Urinary bladder (tissue), 4 donors: Measurements from ENCODE around the gene RXFP1. TPM values are rescaled to one million over a fixed set of nuclear protein-coding genes. Genes with fewer than 3 reads are reported as not detected.

Experiments
- DNase-seq: peaks from one replicate; pipeline ENCODE4 v3.0.0-alpha.2; 2015; ENCODE audit errors: extremely low spot score
- H3K27ac ChIP-seq: one replicate; pipeline ENCODE4 v1.5.1; 2013; ENCODE audit warnings: low read depth, mild to moderate bottlenecking, moderate library complexity
- H3K36me3 ChIP-seq: one replicate; pipeline ENCODE4 v1.6.1; 2013; ENCODE audit warnings: mild to moderate bottlenecking, moderate library complexity; ENCODE audit not compliant: insufficient read depth
- H3K4me1 ChIP-seq: one replicate; pipeline ENCODE4 v1.6.1; 2013; ENCODE audit warnings: mild to moderate bottlenecking, moderate library complexity; ENCODE audit not compliant: insufficient read depth
- H3K4me3 ChIP-seq: one replicate; pipeline ENCODE4 v1.5.1; 2013; ENCODE audit warnings: low read depth, low read length
- WGBS: extraction: QIAGEN DNeasy Blood & Tissue Kit; methylation state at CpG from one replicate; pipeline ENCODE4 v1.1.7; 2013; 5-methylcytosine and 5-hydroxymethylcytosine counted together
- polyA plus RNA-seq: library from polyadenylated mRNA; stranded (reverse); fragments of 200-250 nt; gene quantifications from one replicate; pipeline ENCODE4 v1.2.3, GENCODE V29; 2013
- total RNA-seq: library from RNA; depleted of rRNA; stranded (reverse); fragments of >200 nt; gene quantifications from one replicate; pipeline ENCODE4 v1.2.3, GENCODE V29; 2014
- donor health status: healthy with polysubstance abuse.
- donor health status: healthy.

RXFP1 gene
- total and polyA plus RNA-seq, 2 donors, result 0.03 to 1.2 TPM

- H3K4me3 ChIP-seq, result no peak overlapping the region
- 81% methylated on average over 4 of the region's 4 CpGs for WGBS
- H3K4me1 ChIP-seq, result no peaks in the 10 kb centered on the region
- no peak for DNase-seq
- no peaks in the 10 kb centered on the region for H3K36me3 ChIP-seq
- H3K27ac ChIP-seq, result no peak overlapping the region
These were observed 85.3 kb downstream of the RXFP1 start for GRCh38 chr4:158606969-158607368.

GRCh38 chr4:158609116-158609515, 87.4 kb downstream of the RXFP1 start:
- Histone ChIP-seq H3K36me3 (no peaks in the 10 kb centered on the region), H3K4me1 (no peaks in the 10 kb centered on the region), H3K4me3 (no peak overlapping the region), H3K27ac (no peak overlapping the region)
- no peak for DNase-seq
- WGBS, result 85% methylated on average over 4 of the region's 4 CpGs

GRCh38 chr4:158610790-158611189, 89.1 kb downstream of the RXFP1 start:
- H3K4me3 ChIP-seq, result no peak overlapping the region
- H3K36me3 ChIP-seq, result no peaks in the 10 kb centered on the region
- DNase-seq, result no peak
- no peaks in the 10 kb centered on the region for H3K4me1 ChIP-seq
- no peak overlapping the region for H3K27ac ChIP-seq
- WGBS, result 48% methylated on average over 1 of the region's 1 CpG

DNA sequence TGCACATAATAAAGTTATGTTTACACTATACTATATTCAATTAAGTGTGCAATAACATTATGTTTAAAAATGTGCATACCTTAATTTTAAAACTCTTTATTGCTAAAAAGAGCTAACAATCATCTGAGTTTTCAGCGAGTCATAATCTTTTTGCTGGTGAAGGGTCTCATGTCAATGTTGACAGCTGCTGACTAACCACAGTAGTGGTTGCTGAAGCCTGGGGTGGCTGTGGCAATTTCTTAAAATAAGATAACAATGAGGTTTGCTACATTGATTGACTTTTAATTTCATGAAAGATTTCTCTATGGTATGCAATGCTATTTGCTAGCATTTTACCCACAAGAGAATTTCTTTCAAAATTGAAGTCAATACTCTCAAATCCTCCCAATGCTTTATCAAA, 91.4 kb downstream of the RXFP1 start:
- WGBS, result 89% methylated on average over 1 of the region's 1 CpG
- H3K27ac ChIP-seq, result no peak overlapping the region
- no peaks in the 10 kb centered on the region for H3K36me3 ChIP-seq
- no peak overlapping the region for H3K4me3 ChIP-seq
- DNase-seq, result no peak
- H3K4me1 ChIP-seq, result no peaks in the 10 kb centered on the region

- H3K27ac ChIP-seq, result no peak overlapping the region
- DNase-seq, result no peak
These were observed 96.3 kb downstream of the RXFP1 start for GRCh38 chr4:158617956-158618355.

DNA sequence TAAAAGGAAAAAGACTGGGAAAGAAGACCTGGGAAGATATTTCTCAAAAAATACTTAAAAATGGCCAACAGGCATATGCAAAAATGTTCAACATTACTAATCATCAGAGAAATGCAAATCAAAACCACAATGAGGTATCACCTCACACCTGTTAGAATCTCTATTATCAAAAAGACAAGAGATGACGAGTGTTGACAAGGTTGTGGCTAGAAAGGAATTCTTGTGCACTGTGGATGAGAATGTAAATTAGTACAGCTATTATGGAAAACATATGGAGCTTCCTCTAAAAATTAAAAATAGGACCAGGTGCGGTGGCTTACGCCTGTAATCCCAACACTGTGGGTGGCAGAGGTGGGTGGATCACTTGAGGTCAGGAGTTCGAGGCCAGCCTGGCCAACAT, 100.0 kb downstream of the RXFP1 start:
- Histone ChIP-seq H3K36me3 (no peaks in the 10 kb centered on the region), H3K27ac (no peak overlapping the region), H3K4me3 (no peak overlapping the region), H3K4me1 (no peaks in the 10 kb centered on the region)
- 89% methylated on average over 4 of the region's 4 CpGs for WGBS
- no peak for DNase-seq

More at GRCh38 chr4:158617956-158618355, 96.3 kb downstream of the RXFP1 start:
- Histone ChIP-seq H3K4me3 (no peak overlapping the region), H3K4me1 (no peaks in the 10 kb centered on the region), H3K36me3 (no peaks in the 10 kb centered on the region)

DNA sequence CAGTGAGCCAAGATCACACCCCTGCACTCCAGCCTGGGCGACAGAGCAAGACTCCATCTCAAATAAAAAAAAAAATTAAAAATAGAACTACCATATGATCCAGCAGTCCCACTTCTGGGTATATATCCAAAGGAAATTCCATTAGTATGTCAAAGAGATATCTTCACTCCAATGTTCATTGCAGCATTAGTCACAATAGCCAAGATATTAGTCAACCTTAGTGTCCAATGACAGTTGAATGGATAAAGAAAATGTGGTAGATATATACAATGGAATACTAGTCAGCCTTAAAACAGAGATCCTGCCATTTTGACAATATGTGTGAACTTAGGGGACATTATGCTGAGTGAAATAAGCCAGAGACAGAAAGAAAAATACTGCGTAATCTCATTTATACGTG, 100.6 kb downstream of the RXFP1 start:
- no peak for DNase-seq
- H3K27ac ChIP-seq, result no peak overlapping the region
- H3K36me3 ChIP-seq, result no peaks in the 10 kb centered on the region
- no peak overlapping the region for H3K4me3 ChIP-seq
- 87% methylated on average over 3 of the region's 3 CpGs for WGBS
- H3K4me1 ChIP-seq, result no peaks in the 10 kb centered on the region

- DNase-seq, result peak; percentile 23
- H3K27ac ChIP-seq, result no peak overlapping the region
These were observed 103.3 kb downstream of the RXFP1 start for GRCh38 chr4:158624889-158625478.

GRCh38 chr4:158625544-158625943, 103.9 kb downstream of the RXFP1 start:
- no peak overlapping the region for H3K27ac ChIP-seq
- no peak for DNase-seq
- WGBS, result 64% methylated on average over 2 of the region's 2 CpGs

More at GRCh38 chr4:158624889-158625478, 103.3 kb downstream of the RXFP1 start:
- H3K4me3 ChIP-seq, result no peak overlapping the region
- WGBS, result 29% methylated on average over 3 of the region's 3 CpGs
- H3K36me3 ChIP-seq, result no peaks in the 10 kb centered on the region
- H3K4me1 ChIP-seq, result no peaks in the 10 kb centered on the region

GRCh38 chr4:158630893-158631292, 109.2 kb downstream of the RXFP1 start:
- H3K36me3 ChIP-seq, result no peaks in the 10 kb centered on the region
- H3K4me3 ChIP-seq, result no peak overlapping the region
- no peak overlapping the region for H3K27ac ChIP-seq
- 10% methylated on average over 1 of the region's 1 CpG for WGBS
- no peak for DNase-seq
- H3K4me1 ChIP-seq, result no peaks in the 10 kb centered on the region

More at GRCh38 chr4:158625544-158625943, 103.9 kb downstream of the RXFP1 start:
- no peaks in the 10 kb centered on the region for H3K36me3 ChIP-seq
- H3K4me1 ChIP-seq, result no peaks in the 10 kb centered on the region
- no peak overlapping the region for H3K4me3 ChIP-seq

GRCh38 chr4:158636619-158637018, 114.9 kb downstream of the RXFP1 start:
- no peaks in the 10 kb centered on the region for H3K4me1 ChIP-seq
- no peaks in the 10 kb centered on the region for H3K36me3 ChIP-seq
- no peak overlapping the region for H3K4me3 ChIP-seq
- no peak for DNase-seq
- 90% methylated on average over 1 of the region's 1 CpG for WGBS
- H3K27ac ChIP-seq, result no peak overlapping the region

DNA sequence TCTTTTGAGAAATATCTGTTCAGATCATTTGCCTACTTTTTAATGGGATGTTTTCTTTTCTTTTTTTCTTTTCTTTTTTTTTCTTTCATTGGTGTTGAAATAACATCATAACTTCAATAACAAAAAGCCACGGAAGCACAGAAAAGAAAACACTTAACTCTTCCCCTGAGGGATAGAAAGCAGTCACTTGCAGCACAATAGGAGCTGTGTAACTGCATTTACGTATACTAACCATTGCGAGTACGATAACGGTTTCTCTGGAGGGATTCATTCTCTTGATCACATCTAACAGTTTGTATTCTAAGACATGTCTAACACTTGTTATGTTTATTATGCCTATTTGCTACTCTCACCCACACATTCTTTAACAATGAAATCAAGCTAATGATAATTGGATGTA, 122.7 kb downstream of the RXFP1 start:
- 81% methylated on average over 5 of the region's 5 CpGs for WGBS

DNA sequence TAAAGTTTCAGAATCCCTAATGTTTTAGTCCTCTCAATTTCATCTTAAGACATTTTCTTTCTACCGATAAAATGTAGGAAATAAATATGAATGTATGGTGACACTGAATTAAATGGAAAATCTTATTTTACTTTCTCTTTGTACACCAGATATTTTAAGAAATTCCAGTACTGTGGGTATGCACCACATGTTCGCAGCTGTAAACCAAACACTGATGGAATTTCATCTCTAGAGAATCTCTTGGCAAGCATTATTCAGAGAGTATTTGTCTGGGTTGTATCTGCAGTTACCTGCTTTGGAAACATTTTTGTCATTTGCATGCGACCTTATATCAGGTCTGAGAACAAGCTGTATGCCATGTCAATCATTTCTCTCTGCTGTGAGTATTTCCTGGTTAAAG, 123.1 kb downstream of the RXFP1 start:
- Histone ChIP-seq H3K4me1 (no peaks in the 10 kb centered on the region), H3K4me3 (no peak overlapping the region), H3K36me3 (no peaks in the 10 kb centered on the region), H3K27ac (no peak overlapping the region)
- no peak for DNase-seq
- WGBS, result 50% methylated on average over 3 of the region's 3 CpGs

More for the DNA sequence above, 122.7 kb downstream of the RXFP1 start:
- Histone ChIP-seq H3K36me3 (no peaks in the 10 kb centered on the region), H3K27ac (no peak overlapping the region), H3K4me3 (no peak overlapping the region), H3K4me1 (no peaks in the 10 kb centered on the region)
- no peak for DNase-seq

DNA sequence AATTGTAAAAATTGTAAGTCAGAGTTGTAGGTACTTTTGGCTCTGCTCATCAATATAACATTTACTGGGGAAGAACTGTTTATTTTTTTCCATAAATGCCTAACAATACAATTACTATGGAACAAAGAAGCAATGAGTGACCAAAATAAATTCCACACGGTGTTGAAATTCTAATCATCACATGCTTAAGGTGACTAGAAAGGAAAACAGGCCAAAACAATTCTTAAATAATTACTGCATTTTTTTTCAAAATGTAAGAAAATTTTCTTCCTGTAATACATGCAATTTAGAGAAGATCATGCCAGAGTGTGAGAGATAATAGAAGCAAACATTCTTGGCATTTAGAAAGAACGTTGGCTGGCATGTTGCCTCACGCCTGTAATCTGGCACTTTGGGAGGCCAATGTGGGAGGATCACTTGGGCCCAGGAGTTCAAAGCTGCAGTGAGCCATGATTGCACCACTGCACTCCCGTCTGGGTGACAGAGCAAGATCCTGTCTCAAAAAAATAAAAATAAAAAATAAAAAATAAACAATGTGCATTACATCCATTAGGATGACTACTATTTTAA, 127.5 kb downstream of the RXFP1 start:
- WGBS, result 57% methylated on average over 4 of the region's 4 CpGs
- DNase-seq, result no peak
- H3K4me3 ChIP-seq, result no peak overlapping the region
- no peak overlapping the region for H3K27ac ChIP-seq
- no peaks in the 10 kb centered on the region for H3K36me3 ChIP-seq
- no peaks in the 10 kb centered on the region for H3K4me1 ChIP-seq
